ENCODE results near the gene RAB9A.

The RAB9A gene

GRCh38 chrX:13750204-13750603 lies 61.3 kb downstream of the RAB9A start:
- Histone ChIP-seq H3K23ac (ENCODE audit: low read length in 2 of 2) (no peak overlapping the region), H3K36me3 (ENCODE audit: control insufficient read depth in 1 of 2, insufficient read depth in 2 of 2, low read depth in 1 of 2, low read length in 2 of 2) (peaks cover 3 to 63% of the 10 kb centered on the region in 2 experiments), H2BK15ac (ENCODE audit: low read depth, poor library complexity, severe bottlenecking) (no peak overlapping the region), H4K8ac (ENCODE audit: low read length) (no peak overlapping the region), H4K91ac (ENCODE audit: low read length) (no peak overlapping the region), H2BK120ac (ENCODE audit: low read depth, low read length) (no peak overlapping the region), H3K4me3 (ENCODE audit: insufficient read depth in 1 of 2, low read depth in 1 of 2, low read length in 2 of 2) (no peak overlapping the region), H2BK12ac (ENCODE audit: low read length in 2 of 2) (no peak overlapping the region), H3K79me1 (replicated peaks; ENCODE audit: low read length, poor library complexity, severe bottlenecking) (peaks cover 3% of the 10 kb centered on the region), H3K4me2 (ENCODE audit: low read length, poor library complexity, severe bottlenecking) (no peak overlapping the region), H3K9ac (ENCODE audit: low read length) (no peak overlapping the region), H2AK5ac (ENCODE audit: low read length, severe bottlenecking) (no peak overlapping the region), H3K4me1 (ENCODE audit: control insufficient read depth, insufficient read depth, low read depth, low read length) (no peaks in the 10 kb centered on the region), H2AFZ (ENCODE audit: low read depth, low read length) (no peak overlapping the region), H3K18ac (ENCODE audit: low read depth in 1 of 2, low read length in 2 of 2) (no peak overlapping the region), H3K27me3 (ENCODE audit: control insufficient read depth in 1 of 2, insufficient read depth in 1 of 2, low read length in 2 of 2) (peaks cover 0 to 10% of the 10 kb centered on the region in 2 experiments), H3K4ac (ENCODE audit: low read depth in 1 of 2, low read length in 2 of 2) (no peak overlapping the region), H3K27ac (ENCODE audit: low read length, poor library complexity, severe bottlenecking) (no peak overlapping the region), H3K14ac (ENCODE audit: low read length in 2 of 2) (no peak overlapping the region), H2BK5ac (ENCODE audit: low read depth, low read length, poor library complexity, severe bottlenecking) (no peak overlapping the region), H3K9me3 (ENCODE audit: control insufficient read depth, low read length) (no peaks in the 10 kb centered on the region)
- peak; percentile 45 for DNase-seq

GRCh38 chrX:13750812-13751211 lies 61.9 kb downstream of the RAB9A start:
- no peak overlapping the region for H2BK15ac ChIP-seq (ENCODE audit: low read depth, poor library complexity, severe bottlenecking)
- DNase-seq: no peak
- no peak overlapping the region for H3K4ac ChIP-seq (ENCODE audit: low read depth in 1 of 2, low read length in 2 of 2)
- H2BK5ac ChIP-seq (ENCODE audit: low read depth, low read length, poor library complexity, severe bottlenecking): no peak overlapping the region
- H3K36me3 ChIP-seq (ENCODE audit: control insufficient read depth in 1 of 2, insufficient read depth in 2 of 2, low read depth in 1 of 2, low read length in 2 of 2): peaks cover 3 to 63% of the 10 kb centered on the region in 2 experiments
- no peak overlapping the region for H3K23ac ChIP-seq (ENCODE audit: low read length in 2 of 2)
- H3K4me1 ChIP-seq (ENCODE audit: control insufficient read depth, insufficient read depth, low read depth, low read length): no peaks in the 10 kb centered on the region
- no peak overlapping the region for H4K91ac ChIP-seq (ENCODE audit: low read length)
- H2AK5ac ChIP-seq (ENCODE audit: low read length, severe bottlenecking): no peak overlapping the region
- H2BK120ac ChIP-seq (ENCODE audit: low read depth, low read length): no peak overlapping the region
- peaks cover 0 to 10% of the 10 kb centered on the region in 2 experiments for H3K27me3 ChIP-seq (ENCODE audit: control insufficient read depth in 1 of 2, insufficient read depth in 1 of 2, low read length in 2 of 2)
- no peak overlapping the region for H3K4me3 ChIP-seq (ENCODE audit: insufficient read depth in 1 of 2, low read depth in 1 of 2, low read length in 2 of 2)
- H4K8ac ChIP-seq (ENCODE audit: low read length): no peak overlapping the region
- H2BK12ac ChIP-seq (ENCODE audit: low read length in 2 of 2): no peak overlapping the region
- no peak overlapping the region for H3K9ac ChIP-seq (ENCODE audit: low read length)
- H2AFZ ChIP-seq (ENCODE audit: low read depth, low read length): no peak overlapping the region
- no peak overlapping the region for H3K18ac ChIP-seq (ENCODE audit: low read depth in 1 of 2, low read length in 2 of 2)
- peaks cover 3% of the 10 kb centered on the region for H3K79me1 ChIP-seq (replicated peaks; ENCODE audit: low read length, poor library complexity, severe bottlenecking)
- H3K9me3 ChIP-seq (ENCODE audit: control insufficient read depth, low read length): no peaks in the 10 kb centered on the region
- H3K14ac ChIP-seq (ENCODE audit: low read length in 2 of 2): no peak overlapping the region
- no peak overlapping the region for H3K4me2 ChIP-seq (ENCODE audit: low read length, poor library complexity, severe bottlenecking)
- no peak overlapping the region for H3K27ac ChIP-seq (ENCODE audit: low read length, poor library complexity, severe bottlenecking)

- Histone ChIP-seq H3K27me3 (ENCODE audit: control insufficient read depth in 1 of 2, insufficient read depth in 1 of 2, low read length in 2 of 2) (peaks cover 0 to 5% of the 10 kb centered on the region in 2 experiments), H3K4me2 (ENCODE audit: low read length, poor library complexity, severe bottlenecking) (no peak overlapping the region), H3K14ac (ENCODE audit: low read length in 2 of 2) (no peak overlapping the region), H3K4me3 (ENCODE audit: insufficient read depth in 1 of 2, low read depth in 1 of 2, low read length in 2 of 2) (no peak overlapping the region), H3K9ac (ENCODE audit: low read length) (peak overlapping the region; percentile 16), H3K36me3 (ENCODE audit: control insufficient read depth in 1 of 2, insufficient read depth in 2 of 2, low read depth in 1 of 2, low read length in 2 of 2) (peaks cover 8 to 61% of the 10 kb centered on the region in 2 experiments), H2BK15ac (ENCODE audit: low read depth, poor library complexity, severe bottlenecking) (no peak overlapping the region), H2BK5ac (ENCODE audit: low read depth, low read length, poor library complexity, severe bottlenecking) (no peak overlapping the region), H2AK5ac (ENCODE audit: low read length, severe bottlenecking) (no peak overlapping the region), H3K23ac (ENCODE audit: low read length in 2 of 2) (no peak overlapping the region), H3K4me1 (ENCODE audit: control insufficient read depth, insufficient read depth, low read depth, low read length) (no peaks in the 10 kb centered on the region), H4K8ac (ENCODE audit: low read length) (no peak overlapping the region), H2BK12ac (ENCODE audit: low read length in 2 of 2) (no peak overlapping the region), H2BK120ac (ENCODE audit: low read depth, low read length) (no peak overlapping the region), H4K91ac (ENCODE audit: low read length) (no peak overlapping the region), H3K27ac (ENCODE audit: low read length, poor library complexity, severe bottlenecking) (no peak overlapping the region), H3K79me1 (replicated peaks; ENCODE audit: low read length, poor library complexity, severe bottlenecking) (peaks cover 5% of the 10 kb centered on the region), H3K18ac (ENCODE audit: low read depth in 1 of 2, low read length in 2 of 2) (no peak overlapping the region), H3K9me3 (ENCODE audit: control insufficient read depth, low read length) (no peaks in the 10 kb centered on the region), H3K4ac (ENCODE audit: low read depth in 1 of 2, low read length in 2 of 2) (no peak overlapping the region), H2AFZ (ENCODE audit: low read depth, low read length) (no peak overlapping the region)
- WGBS: 100% methylated on average over 1 of the region's 3 CpGs
- DNase-seq: no peak
These were observed 63.2 kb downstream of the RAB9A start for GRCh38 chrX:13752141-13752540.

GRCh38 chrX:13752646-13753045 lies 63.7 kb downstream of the RAB9A start:
- Histone ChIP-seq H4K91ac (ENCODE audit: low read length) (no peak overlapping the region), H3K14ac (ENCODE audit: low read length in 2 of 2) (no peak overlapping the region), H2BK15ac (ENCODE audit: low read depth, poor library complexity, severe bottlenecking) (no peak overlapping the region), H4K8ac (ENCODE audit: low read length) (no peak overlapping the region), H2AFZ (ENCODE audit: low read depth, low read length) (no peak overlapping the region), H3K4ac (ENCODE audit: low read depth in 1 of 2, low read length in 2 of 2) (no peak overlapping the region), H3K18ac (ENCODE audit: low read depth in 1 of 2, low read length in 2 of 2) (no peak overlapping the region), H3K4me2 (ENCODE audit: low read length, poor library complexity, severe bottlenecking) (no peak overlapping the region), H3K4me3 (ENCODE audit: insufficient read depth in 1 of 2, low read depth in 1 of 2, low read length in 2 of 2) (no peak overlapping the region), H3K36me3 (ENCODE audit: control insufficient read depth in 1 of 2, insufficient read depth in 2 of 2, low read depth in 1 of 2, low read length in 2 of 2) (peaks cover 8 to 66% of the 10 kb centered on the region in 2 experiments), H3K23ac (ENCODE audit: low read length in 2 of 2) (no peak overlapping the region), H3K27ac (ENCODE audit: low read length, poor library complexity, severe bottlenecking) (no peak overlapping the region), H3K9ac (ENCODE audit: low read length) (no peak overlapping the region), H2AK5ac (ENCODE audit: low read length, severe bottlenecking) (no peak overlapping the region), H2BK5ac (ENCODE audit: low read depth, low read length, poor library complexity, severe bottlenecking) (no peak overlapping the region), H2BK120ac (ENCODE audit: low read depth, low read length) (no peak overlapping the region), H3K4me1 (ENCODE audit: control insufficient read depth, insufficient read depth, low read depth, low read length) (no peaks in the 10 kb centered on the region), H3K79me1 (replicated peaks; ENCODE audit: low read length, poor library complexity, severe bottlenecking) (peaks cover 5% of the 10 kb centered on the region), H3K27me3 (ENCODE audit: control insufficient read depth in 1 of 2, insufficient read depth in 1 of 2, low read length in 2 of 2) (peaks cover 0 to 5% of the 10 kb centered on the region in 2 experiments), H2BK12ac (ENCODE audit: low read length in 2 of 2) (no peak overlapping the region), H3K9me3 (ENCODE audit: control insufficient read depth, low read length) (no peaks in the 10 kb centered on the region)
- no peak for DNase-seq
- 97% methylated on average over 3 of the region's 3 CpGs for WGBS
